Measurements from ENCODE around the gene TTL. TPM values are rescaled to one million over a fixed set of nuclear protein-coding genes. Genes with fewer than 3 reads are reported as not detected.

The TTL gene
- total RNA-seq, 2 experiments from 2014 or later: 29.2 to 29.6 TPM

DNA sequence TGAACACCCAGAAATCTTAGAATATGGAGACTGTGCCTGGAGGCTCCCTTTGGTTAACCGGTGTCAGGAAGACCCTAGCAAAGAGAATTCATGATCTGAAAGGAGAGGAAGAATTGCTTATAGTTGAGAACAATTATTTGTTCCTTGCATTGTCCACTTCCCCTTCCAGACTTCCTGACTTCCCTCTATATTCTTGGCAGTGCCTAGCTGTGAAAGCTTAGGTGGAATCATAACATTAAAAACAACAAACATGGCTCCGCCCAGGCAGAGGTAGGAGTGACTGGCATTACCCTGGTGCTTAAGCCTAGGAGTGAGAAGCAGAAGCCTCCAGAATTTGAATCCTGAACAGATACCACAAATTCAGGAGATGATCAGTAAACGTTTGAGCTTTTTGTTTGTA, 1.9 kb downstream of the TTL start:
- POLR2A ChIA-PET: interaction anchor here (0.7 kb wide), 1 partner anchor 38 kb away, joined by 3 read pairs; no protein-coding TSS in a partner anchor
- CTCF ChIA-PET: interaction anchor here (1.0 to 1.8 kb wide), 2 partner anchors 9 to 17 kb away, joined by 3 to 6 read pairs; no protein-coding TSS in a partner anchor
- Mint-ChIP-seq H3K27me3 (no peaks in the 10 kb centered on the region), H3K4me3 (peak overlapping the region; percentile 90), H3K36me3 (ENCODE audit: low read depth) (peaks cover 23% of the 10 kb centered on the region), H3K27ac (peak overlapping the region; percentile 20), H3K4me1 (ENCODE audit: low read depth) (peaks cover 45% of the 10 kb centered on the region), H3K9me3 (no peaks in the 10 kb centered on the region)
- no peak for ATAC-seq
- no peak for DNase-seq
- intact Hi-C loops (cut with micrococcal nuclease): loop anchor here (5.0 to 10.0 kb wide), 2 partner anchors 61 to 98 kb away; partner anchors contain the start of genes CHCHD5 and POLR1B
- TF ChIP-seq, protein P1, sequence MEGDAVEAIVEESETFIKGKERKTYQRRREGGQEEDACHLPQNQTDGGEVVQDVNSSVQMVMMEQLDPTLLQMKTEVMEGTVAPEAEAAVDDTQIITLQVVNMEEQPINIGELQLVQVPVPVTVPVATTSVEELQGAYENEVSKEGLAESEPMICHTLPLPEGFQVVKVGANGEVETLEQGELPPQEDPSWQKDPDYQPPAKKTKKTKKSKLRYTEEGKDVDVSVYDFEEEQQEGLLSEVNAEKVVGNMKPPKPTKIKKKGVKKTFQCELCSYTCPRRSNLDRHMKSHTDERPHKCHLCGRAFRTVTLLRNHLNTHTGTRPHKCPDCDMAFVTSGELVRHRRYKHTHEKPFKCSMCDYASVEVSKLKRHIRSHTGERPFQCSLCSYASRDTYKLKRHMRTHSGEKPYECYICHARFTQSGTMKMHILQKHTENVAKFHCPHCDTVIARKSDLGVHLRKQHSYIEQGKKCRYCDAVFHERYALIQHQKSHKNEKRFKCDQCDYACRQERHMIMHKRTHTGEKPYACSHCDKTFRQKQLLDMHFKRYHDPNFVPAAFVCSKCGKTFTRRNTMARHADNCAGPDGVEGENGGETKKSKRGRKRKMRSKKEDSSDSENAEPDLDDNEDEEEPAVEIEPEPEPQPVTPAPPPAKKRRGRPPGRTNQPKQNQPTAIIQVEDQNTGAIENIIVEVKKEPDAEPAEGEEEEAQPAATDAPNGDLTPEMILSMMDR (IDR thresholded peaks at IDR 0.05): no peak

DNA sequence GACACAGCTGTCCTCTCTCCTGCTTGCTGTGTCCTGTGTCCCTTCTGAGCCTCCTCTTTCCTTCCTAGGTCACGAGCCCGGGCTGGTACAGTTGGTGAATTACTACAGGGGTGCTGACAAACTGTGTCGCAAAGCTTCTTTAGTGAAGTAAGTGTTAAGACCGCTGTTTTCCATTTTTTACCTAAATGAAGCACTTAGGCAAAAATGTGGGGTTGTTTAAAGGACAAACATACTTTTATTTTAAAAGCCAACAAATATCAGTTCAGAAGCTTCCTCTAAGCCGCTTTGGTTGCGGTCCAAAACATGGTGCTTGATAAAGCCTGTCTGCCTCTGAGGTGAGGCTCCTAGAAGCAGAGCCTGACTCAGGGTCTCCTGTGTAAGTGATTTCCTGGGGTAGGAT, 3.9 kb downstream of the TTL start:
- ATAC-seq: no peak
- Mint-ChIP-seq H3K4me3 (no peak overlapping the region), H3K36me3 (ENCODE audit: low read depth) (peaks cover 26% of the 10 kb centered on the region), H3K4me1 (ENCODE audit: low read depth) (peaks cover 41% of the 10 kb centered on the region), H3K27me3 (no peaks in the 10 kb centered on the region), H3K27ac (no peak overlapping the region), H3K9me3 (no peaks in the 10 kb centered on the region)
- no peak for DNase-seq
- intact Hi-C loops (cut with micrococcal nuclease): loop anchor here (10.0 kb wide), 1 partner anchor 59 kb away; the partner anchor contains the start of gene POLR1B
- ChIA-PET CTCF (interaction anchor here (1.7 to 1.8 kb wide), 2 partner anchors 15 to 114 kb away, joined by 6 to 9 read pairs; no protein-coding TSS in a partner anchor), POLR2A (interaction anchor here (0.6 to 1.4 kb wide), 2 partner anchors 56 to 113 kb away, joined by 3 read pairs; no protein-coding TSS in a partner anchor)
- TF ChIP-seq, protein P1 (IDR thresholded peaks at IDR 0.05): no peak

GRCh38 chr2:112486895-112487294, 4.9 kb downstream of the TTL start:
- intact Hi-C loops (cut with micrococcal nuclease): loop anchor here (10.0 kb wide), 1 partner anchor 58 kb away; the partner anchor contains the start of gene POLR1B
- Mint-ChIP-seq H3K9me3 (no peaks in the 10 kb centered on the region), H3K36me3 (ENCODE audit: low read depth) (peaks cover 26% of the 10 kb centered on the region), H3K27ac (peak overlapping the region; percentile 0), H3K4me1 (ENCODE audit: low read depth) (peaks cover 41% of the 10 kb centered on the region), H3K27me3 (no peaks in the 10 kb centered on the region), H3K4me3 (no peak overlapping the region)
- no peak for ATAC-seq
- POLR2A ChIA-PET: no interaction called here
- TF ChIP-seq, protein P1 (IDR thresholded peaks at IDR 0.05): no peak
- CTCF ChIA-PET: interaction anchor here (1.7 kb wide), 1 partner anchor 113 kb away, joined by 9 read pairs; no protein-coding TSS in a partner anchor
- DNase-seq: peak; percentile 14

- ChIA-PET POLR2A (interaction anchor here (0.7 kb wide), 1 partner anchor 93 kb away, joined by 3 read pairs; no protein-coding TSS in a partner anchor), CTCF (no interaction called here)
- Mint-ChIP-seq H3K9me3 (no peaks in the 10 kb centered on the region), H3K27ac (peak overlapping the region; percentile 28), H3K4me1 (ENCODE audit: low read depth) (peaks cover 41% of the 10 kb centered on the region), H3K4me3 (no peak overlapping the region), H3K27me3 (no peaks in the 10 kb centered on the region), H3K36me3 (ENCODE audit: low read depth) (peaks cover 26% of the 10 kb centered on the region)
- DNase-seq (no peak), ATAC-seq (no peak)
- intact Hi-C loops (cut with micrococcal nuclease): loop anchor here (10.0 kb wide), 1 partner anchor 57 kb away; the partner anchor contains the start of gene POLR1B
- TF ChIP-seq, protein P1 (IDR thresholded peaks at IDR 0.05): no peak
Observed at GRCh38 chr2:112487444-112487961, 5.5 kb downstream of the TTL start.

GRCh38 chr2:112488201-112488600, 6.2 kb downstream of the TTL start:
- Mint-ChIP-seq H3K4me3 (no peak overlapping the region), H3K27me3 (no peaks in the 10 kb centered on the region), H3K4me1 (ENCODE audit: low read depth) (peaks cover 36% of the 10 kb centered on the region), H3K27ac (no peak overlapping the region), H3K9me3 (no peaks in the 10 kb centered on the region), H3K36me3 (ENCODE audit: low read depth) (peaks cover 23% of the 10 kb centered on the region)
- CTCF ChIA-PET: interaction anchor here (1.6 kb wide), 1 partner anchor 8 kb away, joined by 6 read pairs; no protein-coding TSS in a partner anchor
- intact Hi-C loops (cut with micrococcal nuclease): loop anchor here (10.0 kb wide), 1 partner anchor 57 kb away; the partner anchor contains the start of gene POLR1B
- TF ChIP-seq, protein P1 (IDR thresholded peaks at IDR 0.05): no peak
- no peak for ATAC-seq
- DNase-seq: no peak
- POLR2A ChIA-PET: interaction anchor here (0.7 kb wide), 1 partner anchor 92 kb away, joined by 3 read pairs; no protein-coding TSS in a partner anchor

Data from activated CD8-positive, alpha-beta T cell treated with anti-CD3 and anti-CD28 coated beads for 36 hours (primary cell).